Activated CD8-positive, alpha-beta memory T cell treated with anti-CD3 and anti-CD28 coated beads for 4 hours (primary cell): ENCODE data around the gene HSD17B2.

Experiments
- DNase-seq, 2 donors: peaks; one replicate each; pipeline ENCODE4 v3.0.0-alpha.2; 2020; ENCODE audit warnings: low read depth in 2 of 2

Gene HSD17B2

DNA sequence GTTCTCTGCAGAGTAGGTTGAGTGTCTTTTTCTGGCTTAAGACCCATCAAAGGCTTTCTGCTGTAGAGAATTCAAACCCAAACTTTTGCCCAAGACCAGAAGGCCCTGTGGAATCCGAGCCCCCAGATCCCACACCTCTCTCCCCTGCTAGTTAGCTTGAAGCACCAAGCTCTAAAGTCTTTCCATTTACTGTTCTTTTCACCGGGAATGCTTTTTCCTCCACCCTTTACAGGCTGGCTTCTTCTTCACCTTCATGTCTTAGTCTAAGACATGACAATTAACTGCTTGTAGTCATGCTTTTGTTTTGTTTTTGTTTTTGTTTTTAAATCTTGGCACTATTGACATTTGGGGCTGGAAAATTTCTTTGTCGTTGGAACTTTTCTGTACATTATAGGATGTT lies 15.5 kb downstream of the HSD17B2 start:
- DNase-seq = no peak

- DNase-seq = no peak
These were observed 15.9 kb downstream of the HSD17B2 start for GRCh38 chr16:82050909-82051357.

DNA sequence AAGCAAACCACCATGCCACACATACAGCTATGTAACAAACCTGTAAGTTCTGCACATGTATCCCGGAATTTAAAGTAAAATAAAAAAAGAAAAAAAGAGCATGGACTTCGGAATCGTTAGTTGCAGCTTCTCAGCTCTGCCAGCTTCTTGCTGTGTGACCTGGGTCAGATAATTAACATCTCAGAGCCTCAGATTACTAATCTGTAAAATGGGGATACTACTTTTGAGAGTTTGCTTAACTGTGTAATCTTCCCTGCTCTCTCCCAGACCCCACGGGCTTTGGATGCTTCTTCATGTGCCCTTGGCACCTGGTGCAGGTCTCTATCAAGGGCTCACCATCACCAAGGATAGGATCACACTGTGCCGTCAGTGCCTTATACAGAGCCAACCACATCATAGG lies 16.6 kb downstream of the HSD17B2 start:
- no peak for DNase-seq

- DNase-seq = no peak
These were observed 20.1 kb downstream of the HSD17B2 start for GRCh38 chr16:82055117-82055516.

DNA sequence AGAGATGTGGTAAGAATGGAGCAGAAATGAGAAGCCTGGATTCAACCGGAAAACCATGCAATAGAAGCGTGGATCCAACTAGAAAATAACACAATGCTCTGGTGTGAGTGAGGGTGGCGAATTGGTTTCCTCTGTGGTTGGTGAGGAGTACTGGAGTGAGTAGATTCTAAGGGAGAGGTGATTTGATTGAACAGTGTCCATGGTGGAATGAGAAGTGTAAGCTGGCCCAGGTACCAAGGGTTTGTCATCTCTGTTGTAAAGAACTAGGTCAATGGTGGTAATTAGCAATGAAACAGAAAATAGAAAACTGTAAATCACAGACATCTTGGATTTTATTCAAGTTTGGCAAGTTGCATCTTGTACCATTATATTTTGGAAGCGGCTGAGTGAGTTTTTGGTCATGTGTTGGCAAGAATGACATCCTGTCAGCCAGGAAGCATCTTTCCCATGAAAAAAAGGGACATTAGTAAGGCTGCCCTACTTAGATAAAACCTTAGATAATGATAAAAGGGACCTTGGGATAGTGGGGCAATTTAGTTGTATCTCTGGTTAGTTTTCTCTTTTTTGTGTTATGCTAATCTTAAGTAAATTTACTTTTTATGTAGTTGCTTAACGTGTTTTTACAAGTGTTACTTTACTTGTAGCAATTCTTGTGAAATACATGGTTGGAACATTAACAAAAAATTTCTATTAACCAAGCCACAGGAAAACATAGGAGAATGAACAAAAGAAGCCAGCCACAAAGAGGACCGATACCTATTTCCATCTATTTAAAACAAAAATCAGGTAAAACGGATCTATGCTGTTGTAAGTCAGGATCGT lies 20.9 kb downstream of the HSD17B2 start:
- no peak for DNase-seq

GRCh38 chr16:82056550-82056896 lies 21.5 kb downstream of the HSD17B2 start:
- DNase-seq = no peak

- no peak for DNase-seq
These were observed 24.3 kb downstream of the HSD17B2 start for GRCh38 chr16:82059161-82059982.

GRCh38 chr16:82059983-82060421 lies 24.9 kb downstream of the HSD17B2 start:
- no peak for DNase-seq

DNA sequence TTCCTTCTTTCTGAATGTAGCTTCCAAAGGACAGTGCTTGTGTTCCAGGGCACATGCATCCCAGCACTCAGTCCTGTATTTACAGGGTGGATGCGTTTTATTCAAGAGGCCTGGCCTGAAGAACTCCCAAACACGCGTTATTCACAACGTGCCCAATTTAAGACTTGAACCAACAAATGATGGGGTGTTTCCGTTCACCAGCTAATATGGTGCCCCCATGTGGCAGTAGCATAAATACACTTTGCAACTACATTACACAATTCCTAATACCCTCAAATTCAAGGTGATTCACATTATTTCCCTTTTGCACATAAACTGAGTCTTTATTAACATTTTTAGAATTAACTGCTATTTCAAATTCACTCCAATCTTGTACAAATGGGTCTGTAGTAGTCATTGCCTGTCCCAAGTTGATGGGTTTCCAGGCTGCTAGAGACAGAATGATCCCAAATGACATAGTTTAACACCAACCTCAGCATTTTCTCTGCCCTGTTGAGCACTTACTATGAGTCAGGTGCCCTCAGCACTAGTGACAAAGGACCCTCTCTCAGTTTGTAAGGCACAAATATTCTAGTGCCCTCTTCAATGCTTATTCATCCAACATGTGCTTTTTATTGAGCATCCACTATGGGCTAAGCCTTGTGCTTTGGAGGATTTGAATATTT lies 26.9 kb downstream of the HSD17B2 start:
- DNase-seq = no peak

- no peak for DNase-seq
These were observed 27.6 kb downstream of the HSD17B2 start for GRCh38 chr16:82062645-82063058.

DNA sequence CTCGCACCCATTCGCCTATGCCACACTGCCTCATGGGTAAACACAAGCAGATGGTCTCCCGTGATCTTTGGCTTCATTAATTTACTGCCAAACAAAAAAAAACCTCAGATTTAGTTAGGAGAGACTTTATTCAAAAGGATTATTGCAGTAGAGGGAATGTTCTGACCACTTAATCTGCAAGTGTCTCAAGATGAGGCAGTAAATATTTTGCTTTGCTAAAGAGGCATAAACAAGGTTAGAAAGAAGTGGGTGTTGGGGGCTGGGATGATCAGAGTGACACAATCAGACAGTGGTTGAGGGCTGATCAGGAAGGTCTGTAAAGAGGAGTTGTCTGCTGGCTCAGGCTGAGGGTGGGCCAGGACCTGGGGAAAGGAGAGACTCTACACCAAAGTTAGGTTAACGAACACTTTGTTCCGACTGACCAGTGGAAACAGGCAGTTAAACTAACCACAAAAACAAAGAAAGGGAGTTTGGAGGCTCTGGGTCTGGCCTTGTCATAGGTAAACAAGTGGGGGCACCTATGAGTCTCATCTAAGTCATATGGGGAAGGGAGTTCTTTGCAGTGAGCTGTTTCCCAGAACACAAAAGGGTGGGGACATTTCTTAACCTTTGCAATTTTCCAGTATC lies 28.5 kb downstream of the HSD17B2 start:
- DNase-seq = no peak

- no peak for DNase-seq
These were observed 32.2 kb downstream of the HSD17B2 start for GRCh38 chr16:82067042-82067803.

DNA sequence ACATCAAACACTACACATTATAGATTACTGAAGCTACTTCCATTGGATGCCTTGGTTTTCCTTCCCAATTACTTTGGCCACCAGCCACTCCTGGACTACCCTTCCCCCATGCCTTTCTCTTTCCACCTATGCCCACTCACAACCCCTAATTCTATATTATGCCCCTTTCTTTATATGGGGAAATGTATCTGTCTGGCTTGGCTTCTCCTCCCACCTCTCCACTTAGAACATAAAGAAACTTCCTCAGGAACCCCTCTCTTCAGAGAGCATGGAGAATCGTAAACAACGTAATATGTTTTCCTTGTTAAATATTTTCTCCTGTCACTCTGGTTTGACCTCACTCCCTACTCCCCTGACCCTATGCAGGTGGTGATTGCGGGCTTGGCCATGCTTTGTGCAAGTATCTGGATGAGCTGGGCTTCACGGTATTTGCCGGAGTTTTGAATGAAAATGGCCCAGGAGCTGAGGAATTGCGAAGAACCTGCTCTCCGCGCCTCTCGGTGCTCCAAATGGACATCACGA lies 32.8 kb downstream of the HSD17B2 start:
- no peak for DNase-seq

GRCh38 chr16:82070656-82071369 lies 35.8 kb downstream of the HSD17B2 start:
- DNase-seq = no peak

- DNase-seq = no peak
These were observed 36.4 kb downstream of the HSD17B2 start for GRCh38 chr16:82071421-82071820.

- DNase-seq = no peak
These were observed 37.3 kb downstream of the HSD17B2 start for GRCh38 chr16:82072313-82072712.

- no peak for DNase-seq
These were observed 39.0 kb downstream of the HSD17B2 start for GRCh38 chr16:82074019-82074558.

- no peak for DNase-seq
These were observed 43.1 kb downstream of the HSD17B2 start for GRCh38 chr16:82078125-82078524.

DNA sequence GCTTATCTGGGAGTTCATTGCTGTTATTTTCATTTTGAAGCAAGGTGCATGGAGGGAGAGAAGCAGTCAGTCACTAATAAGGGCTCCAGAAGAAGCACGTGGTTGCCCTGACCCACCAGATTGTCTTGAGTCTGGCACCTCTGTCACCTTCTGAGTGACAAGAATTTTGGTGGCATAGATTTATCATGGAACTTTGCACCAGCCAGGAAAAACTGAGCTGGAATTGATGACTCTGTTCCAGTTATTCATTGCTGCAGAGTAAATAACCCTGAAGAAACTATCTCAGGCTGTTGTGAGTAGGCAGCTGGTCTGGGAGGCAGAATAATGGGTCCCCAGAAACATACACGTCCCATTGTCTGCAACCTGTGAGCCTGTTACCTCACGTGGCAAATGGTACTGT lies 44.8 kb downstream of the HSD17B2 start:
- no peak for DNase-seq

- DNase-seq = no peak
These were observed 46.2 kb downstream of the HSD17B2 start for GRCh38 chr16:82081264-82081663.
